GM18511 (cell line): ENCODE measurements around the gene FAM227B.
"Not testable (repeated sequence)": the region's sequence is repeated elsewhere in the genome, so short reads cannot be mapped to it uniquely, and the experiment has no call there.

Experiments
- ATAC-seq: cut with Tn5 transposase; IDR thresholded peaks from one replicate; pipeline ENCODE4 v1.9.1; 2021; ENCODE audit warnings: mild to moderate bottlenecking, moderate library complexity; ENCODE audit not compliant: unreplicated experiment

The FAM227B gene

DNA sequence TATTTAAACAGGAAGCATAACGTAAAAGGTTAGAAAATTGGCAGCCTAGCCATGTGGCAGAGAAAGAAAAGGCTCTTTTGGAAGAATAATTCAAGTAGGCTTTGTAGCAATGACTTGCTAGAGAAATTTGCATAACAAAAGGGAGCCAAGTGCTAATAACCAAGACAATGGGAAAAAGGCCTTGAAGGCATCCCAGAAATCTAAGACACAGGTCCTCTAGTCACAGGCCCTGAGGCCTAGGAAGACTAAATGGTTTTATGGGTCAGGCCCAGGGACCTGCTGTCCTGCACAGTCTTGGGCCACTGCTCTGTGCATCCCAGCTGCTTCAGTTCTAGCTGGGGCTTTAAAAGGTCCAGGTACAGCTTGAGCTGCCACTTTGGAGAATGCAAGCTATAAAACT lies 119.0 kb downstream of the FAM227B start:
- no peak for ATAC-seq

DNA sequence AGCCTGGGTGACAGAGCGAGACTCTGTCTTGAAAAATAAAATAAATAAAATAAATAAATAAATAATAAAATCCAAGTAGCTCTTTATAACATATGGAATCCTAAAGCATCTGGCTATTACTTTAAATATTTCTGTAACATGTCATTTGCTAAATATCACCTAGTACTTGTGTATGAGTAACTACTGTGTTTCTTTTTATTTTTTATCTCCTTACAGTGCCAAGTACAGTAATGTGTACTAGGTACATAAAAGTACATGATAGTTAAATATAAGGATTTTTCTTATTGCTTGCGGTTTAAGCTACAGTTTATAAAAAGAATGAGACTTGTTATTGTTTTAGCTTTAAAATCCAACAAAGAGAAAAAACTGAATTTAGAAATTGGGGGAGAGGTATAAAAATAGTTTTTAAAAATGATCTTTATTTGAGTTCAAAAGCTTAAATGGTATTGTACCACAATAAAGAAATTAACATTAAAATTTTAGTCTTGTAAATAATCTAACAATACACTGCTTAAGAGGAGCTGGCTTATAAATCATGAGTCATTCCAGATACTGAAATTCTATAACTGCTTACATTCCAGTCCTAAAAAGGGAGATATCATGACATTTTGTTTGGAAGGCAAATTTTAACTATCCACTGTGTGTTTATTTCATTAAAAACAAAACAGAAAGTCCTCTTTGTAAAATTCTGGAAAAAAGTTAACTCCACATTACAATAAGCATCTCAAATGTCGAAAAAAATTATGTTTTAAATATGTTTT lies 124.4 kb downstream of the FAM227B start:
- no peak for ATAC-seq

DNA sequence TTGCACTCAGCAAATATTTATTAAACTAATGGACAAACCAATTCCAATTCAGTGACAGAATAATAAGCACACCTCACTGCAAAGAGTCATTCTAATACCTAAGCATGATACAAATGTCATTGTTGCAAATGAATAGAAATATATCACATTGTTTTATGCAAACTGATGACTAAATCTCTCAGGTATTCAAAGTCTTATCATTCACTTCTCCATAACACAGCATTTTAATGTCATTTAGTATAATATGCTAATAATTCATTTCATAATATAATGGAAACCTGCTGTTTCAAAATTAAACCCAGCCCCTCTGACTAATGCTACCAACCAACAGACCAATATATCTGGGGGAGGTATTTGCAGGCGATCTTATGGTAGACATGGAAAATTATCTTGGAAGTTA lies 125.8 kb downstream of the FAM227B start:
- no peak for ATAC-seq

DNA sequence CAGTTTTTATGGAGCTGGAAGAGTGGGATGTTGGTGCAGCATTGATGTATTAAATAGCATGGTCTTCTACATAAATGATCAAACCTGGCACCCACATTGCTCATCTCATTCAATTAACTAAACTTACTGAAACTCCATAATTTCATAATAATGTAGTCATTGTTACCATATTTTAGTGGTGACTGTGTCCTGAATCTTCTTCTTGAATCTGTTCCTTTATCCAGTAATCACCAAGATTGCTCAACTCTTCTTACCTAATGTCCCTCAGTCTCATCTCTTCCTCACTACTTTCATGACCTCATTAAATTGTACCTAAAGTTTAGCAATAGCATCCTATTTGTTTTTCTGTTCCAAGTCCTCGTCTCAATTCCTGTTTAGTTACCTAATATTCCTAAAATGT lies 127.8 kb downstream of the FAM227B start:
- ATAC-seq: no peak

DNA sequence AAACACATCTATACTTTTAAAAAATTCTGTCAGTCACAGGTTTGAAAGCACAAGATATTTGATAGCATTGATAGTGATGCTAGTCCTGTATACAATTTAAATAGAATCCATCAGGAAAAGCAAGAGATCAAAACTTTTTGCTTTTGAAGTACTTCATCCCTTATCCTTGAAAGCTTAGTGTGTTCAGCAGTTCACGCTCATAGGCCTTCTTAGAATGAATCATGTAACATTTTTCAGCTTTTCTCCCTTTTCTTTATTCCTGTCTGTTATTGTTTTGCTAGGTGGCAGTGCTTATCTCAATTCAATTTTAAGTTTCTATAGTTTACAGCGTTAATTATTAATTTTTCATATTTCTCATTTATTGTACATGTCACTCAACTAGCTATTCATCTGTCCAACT lies 128.5 kb downstream of the FAM227B start:
- no peak for ATAC-seq

DNA sequence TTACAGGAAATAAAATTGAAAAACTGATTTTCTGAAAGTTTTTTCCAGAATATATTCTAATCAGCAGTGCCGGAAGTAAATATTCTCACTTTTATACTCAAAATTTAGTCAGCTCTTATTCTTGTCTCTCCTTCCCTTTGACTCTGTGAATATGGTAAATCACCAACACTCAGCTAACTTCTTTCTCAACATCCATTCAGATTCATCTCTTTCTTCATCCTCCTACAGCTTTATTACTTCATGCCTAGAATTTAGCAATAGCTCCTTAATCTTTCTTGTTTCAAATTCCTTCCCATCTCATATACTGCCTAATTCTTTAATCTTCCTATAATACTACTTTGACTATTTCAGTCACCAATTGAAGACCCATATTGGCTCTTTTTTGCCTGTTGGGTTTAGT lies 129.7 kb downstream of the FAM227B start:
- no peak for ATAC-seq

DNA sequence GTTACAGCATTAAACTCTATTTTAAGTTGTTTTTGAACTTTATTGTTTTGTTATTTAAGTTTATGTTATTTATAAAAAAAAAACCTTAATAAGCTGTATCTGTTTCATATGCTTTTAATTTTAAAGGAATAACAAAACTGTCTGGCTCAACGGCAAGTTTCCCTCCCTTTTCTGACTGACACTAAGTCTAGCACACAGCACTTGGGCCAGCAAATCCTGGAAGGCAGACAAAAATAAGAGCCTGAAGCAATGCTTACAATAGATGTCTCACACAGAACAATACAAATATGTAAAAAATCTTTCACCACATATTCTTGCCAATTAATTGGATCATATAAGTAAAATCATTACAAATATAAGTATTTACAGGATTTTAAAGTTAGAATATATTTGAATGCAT lies 135.2 kb downstream of the FAM227B start:
- ATAC-seq: not testable (repeated sequence)

DNA sequence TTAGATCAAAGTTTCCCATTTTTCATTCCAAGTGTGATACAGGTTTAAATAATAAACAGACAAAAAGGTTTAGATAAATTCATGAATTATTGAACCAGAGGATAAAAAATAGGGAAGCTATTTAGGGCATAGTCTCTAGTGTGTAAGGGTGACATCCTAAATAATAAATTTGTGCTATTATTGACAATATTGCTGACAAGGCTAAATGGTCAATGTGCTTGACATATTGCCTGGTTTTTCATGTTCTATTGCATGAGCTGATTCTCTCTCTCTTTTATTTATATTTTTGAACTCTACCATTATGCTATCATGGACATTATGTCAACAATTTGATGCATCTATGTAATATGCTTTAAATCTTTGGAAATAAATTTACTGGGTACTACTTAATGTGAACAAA lies 141.6 kb downstream of the FAM227B start:
- not testable (repeated sequence) for ATAC-seq

DNA sequence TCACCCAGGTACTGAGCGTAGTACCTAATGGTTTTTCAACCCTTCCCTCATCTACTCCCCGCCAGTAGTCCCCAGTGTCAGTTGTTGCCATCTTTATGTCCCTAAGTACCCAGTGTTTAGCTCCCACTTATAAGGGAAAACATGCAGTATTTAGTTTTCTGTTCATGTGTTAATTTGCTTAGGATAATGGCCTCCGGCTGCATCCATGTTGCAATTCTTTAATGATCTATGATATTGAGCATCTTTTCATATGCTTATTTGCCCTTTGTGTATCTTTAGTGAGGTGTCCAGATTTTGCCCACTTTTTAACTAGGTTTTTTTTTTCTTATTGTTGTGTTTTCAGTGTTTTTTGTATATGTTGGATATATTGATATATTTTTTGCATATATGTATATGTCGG lies 142.6 kb downstream of the FAM227B start:
- ATAC-seq: not testable (repeated sequence)

DNA sequence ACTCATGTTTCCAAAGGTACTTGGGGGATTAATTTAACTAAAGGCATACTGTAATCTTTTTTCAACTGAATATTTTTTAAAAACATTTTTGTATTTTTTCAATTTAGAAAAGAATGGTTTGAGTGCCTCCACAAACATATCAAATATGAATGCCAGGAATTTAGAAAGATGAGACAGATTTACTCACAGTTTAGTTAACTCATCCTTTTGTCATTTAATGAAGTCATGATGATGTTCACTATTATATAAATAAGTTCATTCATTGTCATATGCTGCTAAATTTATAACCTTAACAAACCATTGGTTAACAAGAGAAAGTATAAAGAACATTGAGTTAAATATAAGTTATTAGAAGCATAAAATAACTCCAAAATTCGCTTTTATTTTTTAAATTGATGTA lies 147.6 kb downstream of the FAM227B start:
- no peak for ATAC-seq

DNA sequence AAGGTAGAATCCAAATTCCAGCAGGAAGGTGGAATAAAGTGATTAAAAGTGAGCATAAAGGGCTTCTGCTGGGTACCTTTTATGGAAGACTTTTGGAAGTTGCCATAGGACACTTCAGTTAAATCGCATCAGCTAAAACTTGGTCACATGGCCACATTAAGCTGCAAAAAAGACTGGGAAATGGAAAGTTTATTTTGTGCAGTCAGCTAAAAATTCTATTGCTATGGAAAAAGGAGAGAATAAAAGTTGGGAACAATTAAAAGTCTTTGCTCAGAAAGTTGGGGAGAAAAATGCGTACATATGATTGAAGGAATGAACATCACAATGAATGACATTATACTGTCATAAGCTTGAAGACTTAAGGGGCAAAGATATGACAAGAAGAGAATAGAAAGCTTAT lies 148.3 kb downstream of the FAM227B start:
- ATAC-seq: no peak

DNA sequence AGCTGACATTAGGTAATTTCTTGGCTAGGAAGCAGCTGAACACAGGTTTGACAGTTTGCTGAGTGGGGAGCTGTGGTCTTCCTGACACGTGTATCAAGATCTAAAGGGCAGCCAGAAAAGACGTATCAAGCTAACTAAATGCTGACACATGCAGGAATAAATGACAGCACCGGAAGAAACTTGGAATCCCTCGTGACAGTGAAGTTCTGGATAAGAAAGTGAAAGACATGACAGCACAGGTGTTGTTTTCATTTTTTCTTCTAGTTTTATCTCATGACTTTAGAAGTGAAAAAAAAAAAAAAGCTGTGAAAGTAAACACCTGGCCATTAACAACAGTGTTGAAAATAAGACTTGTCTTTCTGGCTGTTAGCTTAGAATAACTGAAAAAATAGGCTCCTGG lies 148.9 kb downstream of the FAM227B start:
- ATAC-seq: peak; percentile 68

DNA sequence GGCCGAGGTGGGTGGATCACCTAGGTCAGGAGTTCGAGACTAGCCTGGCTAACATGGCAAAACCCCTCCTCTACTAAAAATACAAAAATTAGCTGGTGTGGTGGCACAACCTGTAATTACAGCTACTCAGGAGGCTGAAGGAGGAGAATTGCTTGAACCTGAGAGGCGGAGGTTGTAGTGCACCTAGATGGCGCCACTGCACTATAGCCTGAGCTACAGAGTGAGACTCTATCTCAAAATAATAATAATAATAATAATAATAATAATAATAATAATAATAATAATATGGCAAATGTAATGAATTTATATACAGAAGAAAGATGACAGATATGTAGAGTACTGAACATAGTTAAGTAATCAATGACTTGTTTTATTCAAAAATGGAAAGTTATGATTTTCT lies 149.4 kb downstream of the FAM227B start:
- peak; percentile 38 for ATAC-seq

DNA sequence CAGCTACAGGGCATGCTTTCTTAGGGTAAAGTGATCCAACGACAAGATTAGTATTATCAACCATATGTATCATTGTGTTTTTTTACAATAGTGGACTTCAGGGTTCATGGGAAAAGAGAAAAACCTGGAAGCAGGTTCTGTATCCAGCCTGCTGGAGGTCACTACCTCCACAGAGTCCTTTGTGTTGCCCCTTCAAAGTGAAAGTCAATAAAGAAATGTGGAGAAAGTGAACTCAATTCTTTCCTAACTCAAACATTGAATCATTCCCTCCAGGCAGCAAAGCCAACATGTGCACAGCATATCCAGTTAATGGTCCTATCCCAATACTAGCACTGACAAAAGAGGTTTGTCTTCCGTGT lies 152.2 kb downstream of the FAM227B start:
- no peak for ATAC-seq

DNA sequence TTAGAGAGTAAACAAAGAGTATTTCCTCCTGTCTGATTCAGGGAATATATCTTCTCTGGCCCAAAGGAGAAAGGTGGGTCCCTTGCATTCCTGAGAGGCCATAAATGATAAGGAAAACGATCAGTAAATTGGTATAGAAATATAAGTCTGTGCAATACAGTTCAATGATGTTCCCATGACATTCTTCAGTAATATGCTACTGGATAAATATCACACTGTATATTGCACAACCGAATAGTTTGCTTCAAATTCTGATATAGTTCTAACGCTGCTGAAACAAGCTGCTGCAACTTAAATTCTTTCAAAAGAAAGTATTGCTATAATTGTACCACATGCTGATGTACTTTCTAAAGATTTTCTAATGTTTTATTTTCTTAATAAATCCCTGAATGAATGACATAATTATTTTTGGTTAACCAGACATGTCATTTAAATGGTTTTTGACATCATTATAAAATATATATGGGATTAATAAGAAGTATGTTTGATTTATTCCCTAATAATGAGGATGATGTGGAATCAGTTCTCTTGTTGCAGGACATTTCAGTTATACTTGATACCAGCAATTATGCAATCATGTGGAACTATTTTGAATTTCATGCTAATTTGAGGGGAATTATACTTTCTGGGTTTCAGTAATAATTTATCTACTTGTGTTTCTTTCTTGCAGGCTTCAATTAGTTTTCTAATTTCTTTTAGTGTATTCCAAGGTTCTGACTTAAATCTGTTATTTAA lies 152.7 kb downstream of the FAM227B start:
- no peak for ATAC-seq

DNA sequence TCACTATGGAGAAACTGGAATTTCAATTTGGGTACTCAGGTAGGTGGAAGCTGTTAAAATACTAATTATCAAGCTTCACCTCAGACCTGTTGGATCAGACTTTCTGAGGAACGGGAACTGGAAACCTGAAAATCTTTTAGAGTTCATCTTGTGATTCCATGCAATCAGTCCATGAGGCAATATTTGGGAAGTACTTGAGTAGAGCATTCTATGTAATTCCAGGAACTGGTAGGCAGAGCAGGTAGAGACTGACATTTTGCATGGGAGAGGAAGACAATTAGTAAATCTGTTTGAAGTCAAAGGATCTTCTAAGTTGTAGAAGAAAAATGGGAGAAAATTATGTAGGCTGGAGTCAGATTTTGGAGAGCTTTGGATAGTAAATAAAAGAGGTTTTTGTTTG lies 154.5 kb downstream of the FAM227B start:
- no peak for ATAC-seq

DNA sequence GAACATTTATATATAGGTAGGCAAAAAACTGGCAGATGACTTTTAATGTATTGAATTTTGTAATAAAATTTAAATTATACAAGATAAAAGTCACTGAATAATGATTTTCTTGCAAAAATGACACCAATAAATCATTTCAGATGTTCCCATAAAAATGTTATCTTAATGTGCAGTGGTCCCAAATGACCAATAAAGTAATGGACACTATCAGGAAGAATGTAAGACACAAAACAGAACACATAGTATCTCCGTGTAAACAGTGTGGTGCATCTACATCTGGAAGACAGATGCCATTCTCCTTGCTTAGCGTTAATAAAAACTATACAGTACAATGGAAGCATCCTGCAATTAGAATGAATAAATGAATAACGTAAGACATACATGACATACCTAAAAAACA lies 156.1 kb downstream of the FAM227B start:
- ATAC-seq: no peak

DNA sequence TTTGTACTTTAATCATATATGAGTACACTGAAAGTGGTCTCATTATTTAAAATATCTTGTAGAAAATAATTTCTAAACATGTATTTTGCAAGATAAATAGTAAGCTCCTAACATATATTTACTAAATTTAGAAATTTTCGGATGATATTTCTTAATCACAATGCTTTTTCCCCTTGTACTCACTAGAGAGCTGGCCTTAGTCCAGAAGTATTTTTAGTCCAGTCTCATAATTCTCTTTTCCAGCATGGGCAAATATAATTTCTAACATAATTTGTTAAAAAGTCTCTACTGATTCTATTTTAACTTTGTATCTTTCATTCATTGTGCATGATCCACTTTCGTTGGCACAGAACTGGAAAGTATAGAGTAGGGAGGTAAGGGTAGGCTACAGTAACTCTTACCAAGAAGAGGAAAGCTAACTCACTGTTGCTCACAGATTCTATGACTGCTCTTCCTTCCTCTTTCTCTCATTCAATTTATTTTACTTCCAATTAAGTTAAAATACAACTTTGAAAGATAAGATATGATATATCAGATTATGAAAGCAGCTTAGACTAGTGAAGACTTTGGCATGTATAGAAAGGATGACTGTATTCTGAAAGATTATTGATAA lies 158.3 kb downstream of the FAM227B start:
- ATAC-seq: no peak

DNA sequence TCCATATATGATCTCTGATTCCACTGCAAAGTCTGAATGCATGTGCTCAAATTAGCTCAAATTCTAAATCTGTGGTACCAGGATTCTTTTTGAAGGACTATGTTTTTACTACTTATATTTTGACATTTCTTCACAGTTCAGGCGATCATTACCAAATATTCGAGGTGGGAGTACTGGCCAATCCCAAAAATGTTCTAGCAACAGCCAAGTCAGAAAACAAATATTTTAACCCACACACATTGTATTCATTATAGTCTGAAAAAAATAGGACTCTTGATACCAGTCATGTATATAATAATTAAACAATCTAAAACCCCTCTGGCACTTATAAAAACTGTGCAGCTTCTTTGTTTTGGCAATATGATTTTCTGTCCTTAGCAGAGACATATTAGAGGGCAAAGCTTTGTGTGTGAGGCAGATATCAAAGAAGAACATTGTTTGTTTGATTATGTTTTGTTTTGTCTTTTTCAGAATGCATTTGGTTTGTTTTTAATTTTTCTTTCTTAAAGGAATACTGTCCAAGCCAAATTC lies 160.1 kb downstream of the FAM227B start:
- no peak for ATAC-seq

DNA sequence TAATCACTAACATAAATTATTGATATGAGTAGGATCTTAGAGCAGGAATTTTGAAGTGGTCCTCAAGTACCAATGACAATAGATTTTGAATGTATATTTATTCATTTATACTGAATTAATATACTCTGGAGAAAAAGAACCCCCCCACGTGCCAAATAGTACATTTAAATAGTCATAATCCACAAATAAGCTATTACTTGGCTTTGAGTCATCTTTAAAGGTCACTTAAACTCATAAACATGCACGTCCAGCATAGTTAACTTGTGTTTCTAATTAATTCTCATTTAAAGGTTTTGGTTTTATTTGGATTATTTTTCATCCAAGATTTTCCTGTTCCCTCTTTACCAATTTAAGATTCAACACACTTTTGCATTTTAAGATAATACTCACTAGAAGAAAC lies 162.5 kb downstream of the FAM227B start:
- ATAC-seq: no peak

DNA sequence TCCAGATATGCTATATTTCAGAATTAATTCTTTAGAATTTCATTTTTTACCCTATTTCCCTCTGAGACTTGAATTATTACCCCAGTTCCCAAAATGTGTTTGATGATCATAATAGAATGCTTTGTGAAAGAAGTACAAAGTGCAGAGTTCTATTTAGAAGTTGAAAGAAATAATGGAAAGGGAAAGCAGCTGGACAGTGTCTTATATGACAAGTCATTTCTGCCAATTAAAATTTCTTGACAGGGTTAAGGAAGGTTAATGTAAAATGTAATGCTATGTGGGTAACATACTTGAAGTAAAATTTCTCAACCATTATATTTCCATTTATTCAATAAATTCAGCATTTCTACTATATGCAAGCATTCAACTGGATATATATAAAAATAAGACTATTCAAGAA lies 164.5 kb downstream of the FAM227B start:
- no peak for ATAC-seq

DNA sequence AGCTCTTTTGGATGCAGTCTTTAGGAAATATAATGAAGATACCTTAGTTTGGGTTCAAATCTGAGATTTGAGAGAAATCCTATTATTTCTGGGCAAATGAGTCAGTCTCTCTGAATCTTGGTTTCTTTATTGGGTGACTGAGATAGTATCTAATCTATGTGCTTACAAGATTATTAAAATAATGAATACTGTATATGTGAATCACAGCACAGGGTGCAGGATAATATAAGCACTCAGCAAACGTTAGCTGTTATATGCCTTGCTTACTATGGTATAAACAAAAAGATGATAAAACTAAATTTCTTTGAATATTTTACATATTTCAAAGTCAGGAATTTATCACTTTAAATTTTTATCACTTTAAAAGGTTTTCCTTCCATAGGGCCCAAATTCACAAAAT lies 168.0 kb downstream of the FAM227B start:
- ATAC-seq: no peak
